ENCODE data around the gene LRRC46. TPM values are rescaled to one million over a fixed set of nuclear protein-coding genes. Genes with fewer than 3 reads are reported as not detected.

The LRRC46 gene
- polyA plus RNA-seq, 3 donors from 2014 or later = 0.66 to 0.82 TPM; not detected in 1

GRCh38 chr17:47884905-47885730, 53.6 kb downstream of the LRRC46 start:
- Mint-ChIP-seq H3K27me3 (ENCODE audit: low read depth in 3 of 3) (peaks cover 0 to 5% (median 2%) of the 10 kb centered on the region in 3 donors), H3K36me3 (no peaks in the 10 kb centered on the region), H3K4me3 (no peak overlapping the region), H3K27ac (no peak overlapping the region), H3K9me3 (no peaks in the 10 kb centered on the region), H3K4me1 (peaks cover 3 to 11% of the 10 kb centered on the region in 2 donors)
- no peak for DNase-seq

Other genes starting within 250 kb of the LRRC46 start
- 10 to 100 TPM; 15.8 to 27.9 (median 17.3) TPM for gene KPNB1, start 181.8 kb upstream of the LRRC46 start, polyA plus RNA-seq
- 1 to 10 TPM; 1.3 to 2.3 (median 2.2) TPM for gene TBKBP1, start 137.5 kb upstream of the LRRC46 start, polyA plus RNA-seq
- 100 to 1,000 TPM; 199 to 385 (median 225) TPM for gene TBX21, start 98.4 kb upstream of the LRRC46 start, polyA plus RNA-seq
- gene OSBPL7, start 9.9 kb upstream of the LRRC46 start, polyA plus RNA-seq = 1 to 10 TPM; 2.7 to 7.5 (median 3.8) TPM
- 100 to 1,000 TPM in 2 of 3 donors, 10 to 100 TPM in 1; 50.5 to 189 (median 114) TPM for gene MRPL10, start 129 bp upstream of the LRRC46 start, polyA plus RNA-seq
- gene SCRN2, start 9.6 kb downstream of the LRRC46 start, polyA plus RNA-seq = 10 to 100 TPM; 17.7 to 41.2 (median 22.5) TPM
- gene SP6, start 19.5 kb downstream of the LRRC46 start, polyA plus RNA-seq = not detected
- 10 to 100 TPM in 1 of 3 donors, 1 to 10 TPM in 2; 2.0 to 13.7 (median 5.0) TPM for gene SP2, start 64.6 kb downstream of the LRRC46 start, polyA plus RNA-seq
- 10 to 100 TPM; 14.3 to 21.2 (median 18.6) TPM for gene PNPO, start 109.9 kb downstream of the LRRC46 start, polyA plus RNA-seq
- under 1 TPM in 1 of 3 donors, not detected in 2; 0.16 TPM for gene PRR15L, start 126.2 kb downstream of the LRRC46 start, polyA plus RNA-seq
- 10 to 100 TPM; 66.3 to 97.2 (median 84.0) TPM for gene CDK5RAP3, start 139.4 kb downstream of the LRRC46 start, polyA plus RNA-seq
- gene COPZ2, start 206.1 kb downstream of the LRRC46 start, polyA plus RNA-seq = 10 to 100 TPM; 38.9 to 64.2 (median 41.3) TPM
- gene NFE2L1, start 216.7 kb downstream of the LRRC46 start, polyA plus RNA-seq = 10 to 100 TPM in 1 of 3 donors, 1 to 10 TPM in 2; 5.9 to 18.4 (median 7.1) TPM

Data from immature natural killer cell (primary cell).